ENCODE measurements around the gene DTL. TPM values are rescaled to one million over a fixed set of nuclear protein-coding genes. Genes with fewer than 3 reads are reported as not detected.

The DTL gene
- total RNA-seq, 1 donor from 2014 or later: 7.4 TPM

DNA sequence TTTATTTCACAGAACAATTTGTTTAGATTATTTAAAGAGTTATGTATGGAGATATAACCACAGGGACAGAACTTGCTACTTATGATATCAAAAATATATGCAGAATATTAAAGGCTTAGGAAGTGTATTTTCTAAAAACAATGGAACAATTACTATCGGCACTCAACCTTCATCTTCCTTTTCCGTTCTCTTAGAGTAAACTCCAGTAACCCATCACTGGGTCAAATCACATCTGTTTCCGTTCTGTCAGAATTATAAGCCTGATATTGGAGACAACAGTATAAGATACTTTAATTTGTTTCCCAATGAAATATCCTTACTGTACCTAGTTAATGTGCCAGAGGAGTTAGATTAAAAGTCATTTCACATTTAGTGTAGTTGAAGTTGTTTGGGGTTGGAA lies 32.2 kb downstream of the DTL start:
- Mint-ChIP-seq H3K27me3 (ENCODE audit: unreplicated experiment) (no peaks in the 10 kb centered on the region), H3K27ac (ENCODE audit: unreplicated experiment) (no peak overlapping the region), H3K36me3 (ENCODE audit: unreplicated experiment) (no peaks in the 10 kb centered on the region), H3K4me1 (ENCODE audit: low read depth, unreplicated experiment) (no peaks in the 10 kb centered on the region), H3K4me3 (ENCODE audit: unreplicated experiment) (no peak overlapping the region), H3K9me3 (ENCODE audit: unreplicated experiment) (no peaks in the 10 kb centered on the region)
- no peak for TF ChIP-seq CTCF (IDR thresholded peaks at IDR 0.05; ENCODE audit: partially characterized antibody, unreplicated experiment)
- DNase-seq: no peak

DNA sequence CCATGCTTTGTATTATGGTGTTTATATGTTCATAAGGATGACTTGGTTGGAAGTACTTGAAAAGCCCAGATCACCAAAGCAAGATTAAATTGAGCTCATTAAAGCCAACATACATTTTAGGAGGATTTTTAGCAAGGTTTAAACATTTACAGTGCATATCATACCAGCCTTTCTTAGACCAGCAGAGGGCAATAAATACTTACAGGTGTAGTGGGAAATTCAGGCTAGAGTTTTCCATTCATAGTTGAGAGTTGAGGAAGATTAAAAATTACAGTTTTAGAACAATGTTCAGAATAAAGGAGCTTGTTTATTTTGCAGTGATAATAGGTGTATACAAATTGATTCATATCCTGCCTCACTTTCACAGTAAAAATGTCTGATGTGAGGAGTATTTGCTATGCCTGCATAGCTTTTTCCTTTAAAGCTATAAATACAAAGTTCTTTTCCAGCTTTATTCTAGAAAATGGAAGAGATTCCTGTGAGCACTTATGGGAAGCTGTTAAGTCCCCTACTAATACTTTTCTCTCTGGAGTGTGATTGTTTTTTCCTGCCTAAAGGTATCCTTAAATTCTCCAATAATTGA lies 35.3 kb downstream of the DTL start:
- H3K9me3 Mint-ChIP-seq (ENCODE audit: unreplicated experiment): no peaks in the 10 kb centered on the region
- DNase-seq: no peak
- TF ChIP-seq CTCF (IDR thresholded peaks at IDR 0.05; ENCODE audit: partially characterized antibody, unreplicated experiment): no peak
- no peaks in the 10 kb centered on the region for H3K27me3 Mint-ChIP-seq (ENCODE audit: unreplicated experiment)
- H3K4me3 Mint-ChIP-seq (ENCODE audit: unreplicated experiment): no peak overlapping the region
- H3K4me1 Mint-ChIP-seq (ENCODE audit: low read depth, unreplicated experiment): no peaks in the 10 kb centered on the region
- no peak overlapping the region for H3K27ac Mint-ChIP-seq (ENCODE audit: unreplicated experiment)
- no peaks in the 10 kb centered on the region for H3K36me3 Mint-ChIP-seq (ENCODE audit: unreplicated experiment)

GRCh38 chr1:212072047-212072446 lies 36.5 kb downstream of the DTL start:
- Mint-ChIP-seq H3K27me3 (ENCODE audit: unreplicated experiment) (no peaks in the 10 kb centered on the region), H3K36me3 (ENCODE audit: unreplicated experiment) (no peaks in the 10 kb centered on the region), H3K9me3 (ENCODE audit: unreplicated experiment) (no peaks in the 10 kb centered on the region), H3K4me3 (ENCODE audit: unreplicated experiment) (no peak overlapping the region), H3K4me1 (ENCODE audit: low read depth, unreplicated experiment) (no peaks in the 10 kb centered on the region), H3K27ac (ENCODE audit: unreplicated experiment) (no peak overlapping the region)
- TF ChIP-seq CTCF (IDR thresholded peaks at IDR 0.05; ENCODE audit: partially characterized antibody, unreplicated experiment): no peak
- DNase-seq: no peak

GRCh38 chr1:212073490-212073889 lies 37.9 kb downstream of the DTL start:
- no peaks in the 10 kb centered on the region for H3K27me3 Mint-ChIP-seq (ENCODE audit: unreplicated experiment)
- no peak for DNase-seq
- no peaks in the 10 kb centered on the region for H3K36me3 Mint-ChIP-seq (ENCODE audit: unreplicated experiment)
- no peak overlapping the region for H3K4me3 Mint-ChIP-seq (ENCODE audit: unreplicated experiment)
- no peak for TF ChIP-seq CTCF (IDR thresholded peaks at IDR 0.05; ENCODE audit: partially characterized antibody, unreplicated experiment)
- H3K27ac Mint-ChIP-seq (ENCODE audit: unreplicated experiment): no peak overlapping the region
- H3K4me1 Mint-ChIP-seq (ENCODE audit: low read depth, unreplicated experiment): no peaks in the 10 kb centered on the region
- no peaks in the 10 kb centered on the region for H3K9me3 Mint-ChIP-seq (ENCODE audit: unreplicated experiment)

DNA sequence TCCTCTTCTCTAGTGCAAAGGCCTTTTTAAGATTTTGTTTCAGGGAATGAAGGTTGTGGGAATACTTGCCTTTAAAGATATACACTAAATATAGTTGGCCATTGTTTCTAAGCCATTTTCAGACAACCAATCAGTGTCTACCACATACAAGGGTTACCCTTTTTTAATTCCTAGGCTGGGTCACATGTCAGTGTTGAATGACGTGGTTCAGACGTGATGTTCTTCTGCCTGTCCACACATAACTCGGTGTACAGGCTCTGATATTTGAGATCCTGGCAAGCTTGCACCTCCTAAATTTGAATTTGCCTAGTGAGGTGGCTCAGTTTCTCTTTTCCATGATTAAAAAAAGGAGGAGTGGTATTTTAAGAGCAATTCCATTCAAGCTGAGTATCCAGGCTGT lies 38.8 kb downstream of the DTL start:
- Mint-ChIP-seq H3K4me1 (ENCODE audit: low read depth, unreplicated experiment) (no peaks in the 10 kb centered on the region), H3K36me3 (ENCODE audit: unreplicated experiment) (no peaks in the 10 kb centered on the region), H3K27ac (ENCODE audit: unreplicated experiment) (no peak overlapping the region), H3K4me3 (ENCODE audit: unreplicated experiment) (no peak overlapping the region), H3K9me3 (ENCODE audit: unreplicated experiment) (no peaks in the 10 kb centered on the region), H3K27me3 (ENCODE audit: unreplicated experiment) (no peaks in the 10 kb centered on the region)
- no peak for DNase-seq
- no peak for TF ChIP-seq CTCF (IDR thresholded peaks at IDR 0.05; ENCODE audit: partially characterized antibody, unreplicated experiment)

All from glutamatergic neuron (in vitro differentiated cells).